Muscle layer of colon (tissue), 2 donors: Measurements from ENCODE around the gene C3orf18.

Source experiments
- H3K27ac ChIP-seq: one replicate; pipeline ENCODE4 v1.7.0; 2013; ENCODE audit warnings: low read depth, mild to moderate bottlenecking, low read length, moderate library complexity
- H3K27me3 ChIP-seq, 2 donors: one replicate each; pipeline ENCODE4 v1.7.0; 2013; ENCODE audit warnings: low read length in 2 of 2, mild to moderate bottlenecking in 2 of 2; ENCODE audit not compliant: insufficient read depth in 2 of 2, control insufficient read depth in 1 of 2
- H3K36me3 ChIP-seq: one replicate; pipeline ENCODE4 v1.7.0; 2013; ENCODE audit warnings: mild to moderate bottlenecking, low read length; ENCODE audit not compliant: insufficient read depth
- H3K4me1 ChIP-seq: one replicate; pipeline ENCODE4 v1.7.0; 2013; ENCODE audit warnings: mild to moderate bottlenecking, low read length; ENCODE audit not compliant: insufficient read depth
- H3K4me3 ChIP-seq, 2 donors: one replicate each; pipeline ENCODE4 v1.7.0; 2013; ENCODE audit warnings: low read length in 2 of 2, low read depth in 1 of 2, mild to moderate bottlenecking in 1 of 2, moderate library complexity in 1 of 2
- H3K9ac ChIP-seq: one replicate; pipeline ENCODE4 v1.7.0; 2013; ENCODE audit warnings: low read length
- H3K9me3 ChIP-seq: one replicate; pipeline ENCODE4 v1.7.0; 2013; ENCODE audit warnings: mild to moderate bottlenecking, low read length
- donor health status: abdominal sarcoma.
- donor health status: Adenocarcinoma of cecum.

Gene C3orf18

DNA sequence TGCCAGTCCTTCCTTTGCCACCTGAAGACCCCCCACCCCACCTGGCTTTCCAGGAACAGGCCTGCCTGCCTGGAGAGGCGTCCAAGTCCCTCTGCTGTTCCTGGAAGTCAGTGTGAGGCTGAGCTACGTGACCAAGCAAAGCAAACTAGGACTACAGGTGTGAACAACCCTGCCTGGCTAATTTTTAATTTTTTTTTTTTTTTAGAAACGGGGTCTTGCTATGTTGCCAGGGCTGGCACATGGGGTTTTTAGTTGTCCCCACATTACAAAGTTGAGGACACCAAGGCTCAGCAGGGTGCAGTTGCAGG, 19.2 kb upstream of the C3orf18 start:
- no peak overlapping the region for H3K9ac ChIP-seq
- no peaks in the 10 kb centered on the region for H3K27me3 ChIP-seq
- H3K4me1 ChIP-seq: peaks cover 10% of the 10 kb centered on the region
- no peak overlapping the region for H3K4me3 ChIP-seq
- peaks cover 3% of the 10 kb centered on the region for H3K36me3 ChIP-seq
- H3K9me3 ChIP-seq: no peaks in the 10 kb centered on the region
- H3K27ac ChIP-seq: no peak overlapping the region

DNA sequence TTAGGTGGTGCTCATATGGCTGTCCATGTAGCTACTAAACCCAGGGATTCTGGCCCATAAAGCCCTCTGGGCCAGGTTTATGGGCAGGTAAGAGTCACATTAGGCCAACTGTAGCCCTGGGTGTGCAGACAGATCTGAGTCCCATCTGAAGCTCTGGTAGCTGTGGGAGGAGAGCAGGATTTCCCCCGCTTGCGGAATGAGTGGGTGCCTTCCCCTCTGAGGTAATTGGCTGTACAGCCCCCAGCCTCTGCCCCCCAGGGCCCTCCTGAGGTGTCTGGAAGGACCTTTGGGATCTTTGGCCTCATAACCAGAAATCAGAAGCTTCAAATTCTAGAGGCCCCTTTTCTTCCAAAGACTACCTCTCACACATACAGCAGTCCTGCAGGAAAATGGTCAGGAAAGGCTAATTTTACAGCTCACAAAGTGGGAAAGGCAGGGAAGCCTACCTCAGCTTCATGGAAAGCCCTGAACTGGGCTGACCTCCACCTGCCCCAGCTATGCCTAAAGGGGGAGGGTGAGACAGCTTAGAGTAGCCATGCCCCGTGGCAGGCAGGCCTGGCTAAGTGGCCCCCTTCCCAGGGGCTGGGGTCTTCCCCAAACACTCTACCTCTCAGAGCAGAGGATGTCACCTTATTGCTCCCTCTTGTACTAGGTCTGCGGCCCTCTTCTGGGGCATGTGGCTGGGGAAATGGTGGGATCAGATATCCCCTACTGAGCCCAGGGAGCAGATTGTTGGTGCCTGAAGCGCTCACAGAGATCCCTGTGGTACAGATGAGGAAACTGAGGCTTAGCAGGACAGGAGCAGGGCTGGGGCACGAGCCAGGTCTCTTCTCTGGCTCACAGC, 18.6 kb upstream of the C3orf18 start:
- Histone ChIP-seq H3K27me3 (no peaks in the 10 kb centered on the region), H3K9me3 (no peaks in the 10 kb centered on the region), H3K9ac (no peak overlapping the region), H3K4me1 (peaks cover 7% of the 10 kb centered on the region), H3K4me3 (no peak overlapping the region), H3K36me3 (peaks cover 3% of the 10 kb centered on the region), H3K27ac (no peak overlapping the region)

DNA sequence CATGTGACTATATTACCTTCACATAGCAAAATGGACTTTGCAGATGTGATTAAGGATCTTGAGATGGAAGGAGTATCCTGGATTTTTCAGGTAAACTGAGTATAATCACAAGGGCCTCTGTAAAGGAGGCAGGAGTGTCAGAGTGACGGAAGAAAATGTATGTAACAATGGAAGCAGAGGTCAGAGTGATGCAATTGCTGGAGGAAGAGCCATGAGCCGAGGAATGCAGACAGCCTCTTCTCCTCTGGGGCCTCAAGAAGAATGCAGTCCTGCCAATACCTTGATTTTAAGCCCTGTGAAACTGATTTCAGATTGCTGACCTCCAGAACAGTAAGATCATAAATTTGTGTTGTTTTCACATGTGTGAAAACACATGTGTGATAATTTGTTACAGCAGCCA, 16.8 kb upstream of the C3orf18 start:
- Histone ChIP-seq H3K27me3 (no peaks in the 10 kb centered on the region), H3K9ac (no peak overlapping the region), H3K9me3 (no peaks in the 10 kb centered on the region), H3K36me3 (peaks cover 3% of the 10 kb centered on the region), H3K4me1 (no peaks in the 10 kb centered on the region), H3K27ac (no peak overlapping the region), H3K4me3 (no peak overlapping the region)

DNA sequence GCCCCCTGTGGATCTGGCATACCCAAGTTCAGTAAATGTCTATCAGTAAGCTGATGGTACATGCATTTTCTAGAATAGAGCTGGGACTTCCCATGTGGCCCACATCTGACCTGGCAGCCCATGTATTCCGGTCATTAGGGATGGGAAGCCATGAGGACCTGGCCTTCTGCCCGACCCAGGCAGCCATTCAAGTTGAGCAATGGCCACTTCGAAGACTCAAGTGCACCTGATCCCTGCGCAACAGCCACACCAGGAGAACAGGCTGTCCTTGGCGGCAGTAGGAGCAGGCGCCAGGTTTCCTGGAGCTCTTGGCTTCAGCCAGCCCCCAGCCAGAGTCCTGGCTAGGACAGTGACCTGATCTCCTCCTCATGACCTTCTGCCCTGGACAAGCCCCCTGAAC, 16.4 kb upstream of the C3orf18 start:
- no peaks in the 10 kb centered on the region for H3K4me1 ChIP-seq
- H3K9ac ChIP-seq: no peak overlapping the region
- no peak overlapping the region for H3K27ac ChIP-seq
- no peak overlapping the region for H3K4me3 ChIP-seq
- H3K36me3 ChIP-seq: peaks cover 6% of the 10 kb centered on the region
- H3K9me3 ChIP-seq: no peaks in the 10 kb centered on the region
- H3K27me3 ChIP-seq: no peaks in the 10 kb centered on the region

DNA sequence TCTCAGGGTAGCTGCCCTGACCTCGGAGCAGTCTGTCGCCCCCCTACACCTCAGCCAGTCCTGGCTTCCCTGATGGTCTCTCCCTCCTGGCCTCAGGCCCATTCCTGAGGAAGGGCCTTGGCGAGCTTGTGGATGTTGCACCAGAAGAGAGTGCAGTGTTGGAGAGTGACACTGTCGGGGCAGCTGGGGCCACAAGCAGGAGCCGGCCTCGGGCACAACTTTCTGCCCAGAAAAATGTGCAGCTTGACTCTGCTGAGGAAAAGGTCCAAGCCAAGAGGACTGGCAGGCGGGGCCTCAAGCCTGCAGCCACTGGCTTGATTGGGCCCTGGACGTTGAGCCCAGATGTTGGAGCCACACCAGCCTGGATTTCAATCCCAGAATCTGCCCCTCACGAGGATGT, 14.5 kb upstream of the C3orf18 start:
- Histone ChIP-seq H3K27ac (no peak overlapping the region), H3K36me3 (peaks cover 24% of the 10 kb centered on the region), H3K9me3 (no peaks in the 10 kb centered on the region), H3K9ac (no peak overlapping the region), H3K4me3 (no peak overlapping the region), H3K4me1 (no peaks in the 10 kb centered on the region), H3K27me3 (no peaks in the 10 kb centered on the region)

DNA sequence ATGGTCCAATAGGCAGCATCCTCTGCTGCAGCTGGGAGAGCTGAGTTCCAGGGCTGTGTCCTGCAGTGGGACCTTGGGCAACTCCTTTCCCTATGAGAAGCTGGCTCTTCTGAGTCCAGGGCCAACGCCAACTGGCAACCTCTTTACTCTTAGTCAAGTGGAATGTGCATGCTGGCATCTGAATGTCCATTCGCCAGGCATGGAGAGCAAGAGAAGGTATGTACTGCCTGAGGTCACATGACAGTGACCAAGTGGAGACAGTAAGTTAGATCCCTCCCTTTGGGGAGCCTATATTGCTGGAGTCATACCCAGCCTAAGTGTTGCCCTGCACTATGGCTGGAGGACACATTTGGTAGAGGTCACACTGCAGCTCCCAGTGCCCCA, 13.9 kb upstream of the C3orf18 start:
- Histone ChIP-seq H3K27ac (no peak overlapping the region), H3K4me1 (no peaks in the 10 kb centered on the region), H3K36me3 (peaks cover 28% of the 10 kb centered on the region), H3K9ac (no peak overlapping the region), H3K9me3 (no peaks in the 10 kb centered on the region), H3K4me3 (no peak overlapping the region), H3K27me3 (no peaks in the 10 kb centered on the region)

DNA sequence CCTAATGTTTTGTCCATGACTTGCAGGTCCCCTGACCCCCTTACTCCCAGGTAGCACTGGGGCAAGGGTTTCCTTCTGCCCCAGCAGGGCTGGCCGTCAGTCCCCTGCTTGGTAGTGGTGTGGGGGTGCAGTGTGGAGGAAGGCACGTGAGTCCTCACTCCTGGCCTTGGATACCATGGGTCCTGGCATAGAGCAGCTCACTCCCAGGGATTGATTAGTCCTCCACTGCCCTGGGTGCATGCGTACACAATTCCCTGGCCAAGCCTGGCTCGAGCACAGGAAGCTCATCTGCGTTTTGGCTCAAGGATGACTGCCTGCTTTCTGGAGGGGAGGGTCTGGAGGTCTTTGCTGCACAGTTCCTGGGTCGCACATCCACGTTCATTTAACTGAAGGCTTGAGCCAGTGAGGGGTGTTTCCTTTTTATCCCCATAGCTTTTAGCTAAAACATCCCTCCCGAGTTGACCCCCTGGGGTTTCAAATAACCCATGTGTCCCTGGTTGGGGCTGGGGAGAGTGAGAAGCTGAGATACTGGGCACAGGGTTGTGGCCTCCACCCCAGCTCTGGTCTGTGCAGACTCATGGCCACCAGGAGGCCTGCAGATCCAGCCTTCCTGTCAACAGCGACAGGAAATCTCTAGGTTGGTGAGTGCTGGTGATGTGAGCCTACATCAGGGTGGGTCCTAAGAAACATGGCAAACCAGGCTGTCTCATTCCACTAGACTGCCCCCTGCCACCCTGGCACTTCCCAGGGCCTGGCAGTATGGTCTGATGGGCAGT, 13.3 kb upstream of the C3orf18 start:
- H3K9me3 ChIP-seq: no peaks in the 10 kb centered on the region
- no peak overlapping the region for H3K27ac ChIP-seq
- no peaks in the 10 kb centered on the region for H3K27me3 ChIP-seq
- no peaks in the 10 kb centered on the region for H3K4me1 ChIP-seq
- no peak overlapping the region for H3K4me3 ChIP-seq
- H3K9ac ChIP-seq: no peak overlapping the region
- H3K36me3 ChIP-seq: peaks cover 34% of the 10 kb centered on the region

DNA sequence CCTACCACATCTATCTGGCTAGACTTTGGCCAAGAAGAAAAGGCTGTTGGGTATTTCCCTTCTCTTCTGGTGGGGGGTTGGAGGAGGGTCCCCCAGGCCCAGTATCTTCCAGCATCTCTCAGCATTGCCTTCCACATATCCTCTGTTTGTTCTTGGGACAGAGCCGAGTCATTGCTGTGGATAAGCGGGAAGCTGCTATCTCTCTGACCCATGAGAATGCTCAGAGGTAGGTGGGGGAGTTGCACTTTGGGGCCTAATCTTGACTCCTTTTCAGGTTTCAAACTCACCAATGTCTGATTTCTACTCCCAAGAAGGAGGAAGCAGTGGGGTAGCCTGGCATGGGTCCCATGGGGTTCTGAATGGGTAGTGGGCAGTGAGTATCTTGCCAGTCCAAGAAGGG, 9.8 kb upstream of the C3orf18 start:
- H3K27me3 ChIP-seq: no peaks in the 10 kb centered on the region
- peaks cover 1% of the 10 kb centered on the region for H3K4me1 ChIP-seq
- H3K36me3 ChIP-seq: peaks cover 47% of the 10 kb centered on the region
- no peak overlapping the region for H3K4me3 ChIP-seq
- no peak overlapping the region for H3K27ac ChIP-seq
- H3K9ac ChIP-seq: no peak overlapping the region
- no peaks in the 10 kb centered on the region for H3K9me3 ChIP-seq

DNA sequence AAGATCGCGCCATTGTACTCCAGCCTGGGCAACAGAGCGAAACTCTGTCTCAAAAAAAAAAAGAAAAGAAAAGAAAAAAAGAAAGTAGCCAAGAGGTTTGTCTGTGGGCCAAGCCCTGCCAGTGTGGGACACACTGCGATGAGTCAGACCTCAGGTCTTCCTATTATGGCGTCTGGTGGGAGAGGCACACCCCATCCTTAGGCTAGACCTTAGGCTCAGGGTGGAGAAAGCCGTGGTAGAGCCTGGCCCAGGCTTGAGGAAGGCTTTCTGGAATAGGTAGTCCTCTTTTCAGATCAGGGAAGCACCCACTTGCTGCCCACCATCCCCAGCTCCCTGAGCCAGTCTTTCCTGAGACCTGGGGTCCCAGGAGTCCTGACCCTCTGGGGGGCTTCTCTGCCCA, 7.8 kb upstream of the C3orf18 start:
- Histone ChIP-seq H3K9me3 (no peaks in the 10 kb centered on the region), H3K4me3 (no peak overlapping the region), H3K27ac (no peak overlapping the region), H3K9ac (no peak overlapping the region), H3K4me1 (peaks cover 11% of the 10 kb centered on the region), H3K36me3 (peaks cover 46% of the 10 kb centered on the region), H3K27me3 (no peaks in the 10 kb centered on the region)

DNA sequence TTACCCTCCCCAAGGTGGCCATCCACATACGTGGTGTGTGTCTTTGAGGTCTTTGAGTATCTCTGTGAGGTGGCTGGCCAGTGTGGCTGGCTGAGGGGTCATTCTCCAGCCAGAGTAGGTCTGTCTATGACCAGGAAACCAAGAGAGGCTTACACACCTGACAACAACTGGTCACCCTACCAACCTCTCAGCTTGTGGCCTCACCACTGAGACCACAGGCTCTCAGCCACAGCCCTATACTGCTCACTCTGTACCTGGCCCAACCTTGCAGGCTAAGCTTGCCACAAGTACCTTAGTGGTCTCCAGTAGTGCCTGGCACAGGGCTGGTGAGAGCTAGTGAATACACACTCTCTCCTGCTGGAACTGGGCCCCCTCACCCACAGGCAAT, 6.9 kb upstream of the C3orf18 start:
- Histone ChIP-seq H3K9ac (no peak overlapping the region), H3K27me3 (no peaks in the 10 kb centered on the region), H3K4me3 (no peak overlapping the region), H3K36me3 (peaks cover 46% of the 10 kb centered on the region), H3K27ac (no peak overlapping the region), H3K4me1 (peaks cover 15% of the 10 kb centered on the region), H3K9me3 (no peaks in the 10 kb centered on the region)

DNA sequence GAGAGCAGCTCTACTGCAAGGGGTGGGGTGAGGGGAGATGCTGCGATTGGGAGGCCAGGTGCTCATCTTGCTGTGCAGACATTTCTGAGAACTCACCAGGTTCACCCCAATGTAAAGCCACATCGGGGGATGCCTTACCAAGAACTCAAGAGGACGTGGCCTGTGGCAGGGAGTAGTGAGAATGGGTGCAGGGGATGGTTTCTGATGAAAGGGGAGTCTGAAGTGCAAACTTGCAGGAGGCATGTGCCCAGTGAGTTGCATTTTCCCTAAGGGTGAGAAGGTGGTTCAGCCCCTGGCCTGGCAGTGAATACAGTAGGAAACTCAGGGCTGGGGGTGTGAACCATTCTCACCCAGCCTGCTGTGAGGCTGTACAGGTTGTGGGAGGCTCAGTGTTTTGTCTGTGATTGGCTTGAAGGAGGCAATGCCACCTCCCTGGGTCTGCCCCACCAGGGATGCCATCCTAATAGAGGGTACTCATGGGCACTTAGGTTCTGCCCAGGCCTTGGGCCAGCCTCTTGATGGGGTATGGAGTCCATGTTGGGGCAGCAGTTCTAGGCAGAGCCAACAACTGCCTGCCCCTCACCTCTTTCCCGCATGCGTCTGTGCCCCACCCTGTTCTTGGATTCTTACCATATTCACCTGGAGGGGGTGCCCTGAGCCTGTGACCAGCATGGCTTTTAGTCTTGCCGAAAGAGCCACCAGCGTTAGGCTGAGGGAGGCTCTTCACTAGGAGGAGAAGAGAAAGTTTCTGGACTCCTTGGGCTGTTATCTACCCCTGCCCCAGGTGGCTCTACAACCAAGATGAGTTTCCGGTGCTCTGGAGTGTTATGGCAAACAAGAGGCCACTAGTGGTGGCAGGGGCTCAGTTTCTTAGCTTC, 6.3 kb upstream of the C3orf18 start:
- Histone ChIP-seq H3K27ac (no peak overlapping the region), H3K9me3 (no peaks in the 10 kb centered on the region), H3K27me3 (no peaks in the 10 kb centered on the region), H3K36me3 (peaks cover 41% of the 10 kb centered on the region), H3K4me1 (peaks cover 15% of the 10 kb centered on the region), H3K9ac (no peak overlapping the region), H3K4me3 (no peak overlapping the region)
